ENCODE data around the gene CPZ. TPM values are rescaled to one million over a fixed set of nuclear protein-coding genes. Genes with fewer than 3 reads are reported as not detected.

Gene CPZ
- total RNA-seq, 1 donor from 2014 or later = 6.0 TPM

DNA sequence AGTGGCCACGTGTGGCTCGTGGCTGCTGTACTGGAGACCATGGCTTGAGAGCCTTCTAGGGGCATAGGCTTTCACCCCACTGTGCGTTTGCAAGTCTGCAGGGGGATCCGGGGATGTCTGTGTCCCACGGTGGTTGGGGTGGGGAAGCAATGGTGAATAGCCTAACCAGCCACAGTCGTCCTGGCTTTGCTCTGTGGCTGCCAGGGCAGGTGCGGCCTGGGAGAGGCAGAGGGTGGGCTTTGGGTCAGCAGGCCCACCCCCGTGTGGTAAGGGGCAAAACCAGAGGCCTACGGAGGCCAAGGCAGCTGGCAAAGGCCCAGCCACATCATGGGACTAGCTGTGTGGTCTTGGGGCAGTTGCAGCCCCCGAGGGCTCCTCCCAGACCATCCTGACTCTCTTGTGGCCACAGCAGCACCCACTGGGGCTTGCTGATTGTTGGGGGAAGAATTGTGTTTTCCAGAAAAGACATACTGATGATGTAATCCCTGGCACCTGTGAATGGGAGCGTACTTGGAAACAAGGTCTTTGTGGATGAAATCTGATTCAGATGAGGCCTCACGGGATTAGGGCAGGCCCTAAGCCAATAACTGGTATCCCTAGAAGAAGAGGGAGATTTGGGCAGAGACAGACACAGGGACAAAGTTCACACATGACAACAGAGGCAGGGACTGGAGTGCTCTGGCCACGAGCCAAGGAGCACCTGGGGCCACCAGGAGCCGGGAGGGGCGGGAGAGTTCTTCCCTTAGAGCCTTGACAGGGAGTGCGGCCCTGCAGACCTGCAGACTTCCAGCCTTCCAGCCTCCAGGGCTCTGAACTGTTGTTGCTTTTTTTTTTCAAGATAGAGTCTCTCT is 2.9 kb downstream of the CPZ start:
- intact Hi-C loops (cut with DNase I) = no loop called here
- TF ChIP-seq, protein P1, sequence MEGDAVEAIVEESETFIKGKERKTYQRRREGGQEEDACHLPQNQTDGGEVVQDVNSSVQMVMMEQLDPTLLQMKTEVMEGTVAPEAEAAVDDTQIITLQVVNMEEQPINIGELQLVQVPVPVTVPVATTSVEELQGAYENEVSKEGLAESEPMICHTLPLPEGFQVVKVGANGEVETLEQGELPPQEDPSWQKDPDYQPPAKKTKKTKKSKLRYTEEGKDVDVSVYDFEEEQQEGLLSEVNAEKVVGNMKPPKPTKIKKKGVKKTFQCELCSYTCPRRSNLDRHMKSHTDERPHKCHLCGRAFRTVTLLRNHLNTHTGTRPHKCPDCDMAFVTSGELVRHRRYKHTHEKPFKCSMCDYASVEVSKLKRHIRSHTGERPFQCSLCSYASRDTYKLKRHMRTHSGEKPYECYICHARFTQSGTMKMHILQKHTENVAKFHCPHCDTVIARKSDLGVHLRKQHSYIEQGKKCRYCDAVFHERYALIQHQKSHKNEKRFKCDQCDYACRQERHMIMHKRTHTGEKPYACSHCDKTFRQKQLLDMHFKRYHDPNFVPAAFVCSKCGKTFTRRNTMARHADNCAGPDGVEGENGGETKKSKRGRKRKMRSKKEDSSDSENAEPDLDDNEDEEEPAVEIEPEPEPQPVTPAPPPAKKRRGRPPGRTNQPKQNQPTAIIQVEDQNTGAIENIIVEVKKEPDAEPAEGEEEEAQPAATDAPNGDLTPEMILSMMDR (IDR thresholded peaks at IDR 0.05) = no peak
- no peak for DNase-seq
- Histone ChIP-seq H3K4me3 (no peak overlapping the region), H3K27ac (no peak overlapping the region), H3K27me3 (ENCODE audit: low read depth) (peaks cover 37% of the 10 kb centered on the region), H3K4me1 (no peaks in the 10 kb centered on the region), H3K9me3 (no peaks in the 10 kb centered on the region), H3K36me3 (no peaks in the 10 kb centered on the region)
- ATAC-seq = no peak

GRCh38 chr4:8596891-8597290 is 4.3 kb downstream of the CPZ start:
- no peak overlapping the region for H3K4me3 ChIP-seq
- H3K27me3 ChIP-seq (ENCODE audit: low read depth) = peaks cover 24% of the 10 kb centered on the region
- intact Hi-C loops (cut with DNase I) = no loop called here
- TF ChIP-seq, protein P1 (IDR thresholded peaks at IDR 0.05) = no peak
- no peaks in the 10 kb centered on the region for H3K9me3 ChIP-seq
- H3K4me1 ChIP-seq = no peaks in the 10 kb centered on the region
- no peaks in the 10 kb centered on the region for H3K36me3 ChIP-seq
- DNase-seq (no peak), ATAC-seq (no peak)
- no peak overlapping the region for H3K27ac ChIP-seq

GRCh38 chr4:8597319-8597718 is 4.8 kb downstream of the CPZ start:
- Histone ChIP-seq H3K27ac (no peak overlapping the region), H3K4me1 (no peaks in the 10 kb centered on the region), H3K36me3 (no peaks in the 10 kb centered on the region), H3K9me3 (no peaks in the 10 kb centered on the region), H3K4me3 (no peak overlapping the region), H3K27me3 (ENCODE audit: low read depth) (peaks cover 20% of the 10 kb centered on the region)
- intact Hi-C loops (cut with DNase I) = no loop called here
- ATAC-seq (no peak), DNase-seq (no peak)
- TF ChIP-seq, protein P1 (IDR thresholded peaks at IDR 0.05) = no peak

GRCh38 chr4:8597791-8598190 is 5.2 kb downstream of the CPZ start:
- TF ChIP-seq, protein P1 (IDR thresholded peaks at IDR 0.05) = no peak
- Histone ChIP-seq H3K4me1 (no peaks in the 10 kb centered on the region), H3K9me3 (no peaks in the 10 kb centered on the region), H3K27me3 (ENCODE audit: low read depth) (peaks cover 15% of the 10 kb centered on the region), H3K27ac (no peak overlapping the region), H3K4me3 (no peak overlapping the region), H3K36me3 (no peaks in the 10 kb centered on the region)
- ATAC-seq (no peak), DNase-seq (no peak)
- intact Hi-C loops (cut with DNase I) = no loop called here

GRCh38 chr4:8598391-8599090 is 6.0 kb downstream of the CPZ start:
- no peak overlapping the region for H3K4me3 ChIP-seq
- H3K27ac ChIP-seq = no peak overlapping the region
- H3K36me3 ChIP-seq = no peaks in the 10 kb centered on the region
- DNase-seq (no peak), ATAC-seq (no peak)
- H3K27me3 ChIP-seq (ENCODE audit: low read depth) = peaks cover 7% of the 10 kb centered on the region
- intact Hi-C loops (cut with DNase I) = no loop called here
- no peaks in the 10 kb centered on the region for H3K4me1 ChIP-seq
- TF ChIP-seq, protein P1 (IDR thresholded peaks at IDR 0.05) = no peak
- no peaks in the 10 kb centered on the region for H3K9me3 ChIP-seq
